GM19240 (cell line): ENCODE data around the gene U2AF1L4.

Experiments used
- DNase-seq: peaks from one replicate; pipeline ENCODE4 v3.0.0; 2011; ENCODE audit warnings: low spot score; ENCODE audit not compliant: insufficient read length

The U2AF1L4 gene

DNA sequence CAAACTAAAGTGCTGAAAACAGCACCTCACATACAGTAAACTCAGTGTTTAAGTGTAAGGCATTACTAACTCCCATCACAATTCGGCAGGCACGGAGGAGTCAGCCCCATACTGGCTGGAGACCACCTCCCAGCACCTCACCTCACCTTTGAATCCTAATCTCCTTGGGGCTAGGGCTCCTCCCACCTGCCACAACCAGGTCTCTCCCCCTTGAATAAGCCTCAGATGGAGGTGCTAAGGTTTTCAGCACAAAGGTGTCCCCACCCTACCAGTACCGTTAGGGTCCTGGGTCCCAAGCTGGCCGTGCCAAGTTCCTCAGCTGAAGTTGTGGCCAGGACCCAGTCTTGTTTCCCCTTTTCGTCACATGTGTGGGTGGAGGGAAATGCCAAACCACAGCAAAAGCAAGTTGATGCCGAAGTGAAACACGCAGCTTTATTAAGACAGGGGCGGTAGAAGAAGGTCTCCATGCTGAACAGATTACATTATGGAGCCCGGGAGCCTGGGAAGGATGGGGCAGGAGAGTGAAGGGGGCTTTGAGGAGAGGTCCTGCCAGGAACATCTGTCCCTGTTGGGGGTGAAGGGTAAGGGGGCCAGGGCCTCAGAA lies 3.0 kb downstream of the U2AF1L4 start, which contains the start of gene IGFLR1:
IGFLR1 (minus strand) TSS at position 332 of the 604 bp plus-strand sequence. CDS start 1,272 bp downstream, outside the sequence.
- DNase-seq, result no peak

DNA sequence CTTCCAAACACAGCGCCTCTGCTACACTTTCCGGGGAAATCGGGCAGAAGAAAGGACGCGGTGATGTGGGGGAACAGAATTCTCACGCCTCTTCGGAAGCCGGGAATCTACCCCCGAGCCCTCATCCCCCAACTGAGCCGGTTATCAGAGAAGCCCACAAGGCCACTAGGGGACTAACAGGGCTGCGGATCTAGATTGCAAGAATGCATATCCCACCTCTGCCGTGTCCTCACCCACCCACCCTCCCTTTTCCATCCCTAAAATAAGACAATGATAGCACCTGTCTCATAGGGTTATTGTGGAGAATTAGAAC lies 4.1 kb downstream of the U2AF1L4 start:
- no peak for DNase-seq

DNA sequence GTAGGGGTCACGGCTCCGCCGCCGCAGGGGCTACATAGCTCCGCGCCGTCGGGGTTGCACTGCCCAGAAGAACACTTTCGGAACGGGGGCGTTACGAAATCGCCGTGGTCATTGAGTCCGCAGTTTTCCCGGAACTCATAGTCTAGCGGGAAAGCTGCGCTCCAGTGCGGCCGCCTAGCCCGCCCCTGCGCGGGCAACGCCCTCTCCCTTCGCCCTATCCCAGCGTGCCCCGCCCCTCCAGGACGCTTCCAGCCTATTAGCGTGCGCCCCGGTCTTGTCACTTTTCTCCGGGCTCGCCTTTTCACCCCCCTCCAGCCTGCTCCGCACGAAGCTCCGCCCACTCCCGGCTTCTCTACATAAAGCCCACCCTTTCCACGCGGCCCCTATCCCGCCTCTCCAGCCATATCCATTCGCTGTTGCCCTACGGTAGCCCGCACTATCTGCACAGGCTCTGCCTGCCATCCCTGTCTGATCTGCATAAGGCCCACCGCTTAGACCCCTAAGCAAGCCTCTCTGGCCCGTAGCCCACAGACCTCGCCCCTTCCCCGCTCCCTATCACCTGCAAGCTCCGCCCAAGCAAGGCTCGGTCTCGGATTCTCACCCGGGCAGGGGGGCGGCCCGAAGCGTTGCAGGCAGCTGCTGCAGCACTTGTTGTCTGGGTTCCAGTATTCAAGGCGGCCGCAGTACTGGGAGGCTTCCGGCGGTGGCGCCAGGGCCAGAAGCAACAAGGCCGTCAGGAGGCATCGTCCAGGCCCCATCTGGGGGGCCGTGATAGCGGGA lies 4.6 kb downstream of the U2AF1L4 start:
- DNase-seq, result peak; percentile 99

DNA sequence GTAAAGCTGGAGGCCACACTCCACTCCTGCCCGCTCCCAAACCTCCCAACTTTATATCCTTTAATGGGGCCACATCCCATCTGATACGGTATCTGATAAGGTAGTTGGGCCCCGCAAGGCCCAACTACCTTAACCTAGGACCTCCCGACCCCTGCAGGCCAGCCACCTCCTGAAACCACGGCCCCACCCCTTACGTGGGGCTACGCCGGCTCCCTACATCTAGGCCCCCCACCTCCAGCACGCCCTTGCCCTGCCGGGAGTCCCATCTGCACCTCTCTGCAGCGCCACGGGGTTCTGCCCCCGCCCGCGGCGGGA lies 5.2 kb downstream of the U2AF1L4 start:
- peak; percentile 69 for DNase-seq

DNA sequence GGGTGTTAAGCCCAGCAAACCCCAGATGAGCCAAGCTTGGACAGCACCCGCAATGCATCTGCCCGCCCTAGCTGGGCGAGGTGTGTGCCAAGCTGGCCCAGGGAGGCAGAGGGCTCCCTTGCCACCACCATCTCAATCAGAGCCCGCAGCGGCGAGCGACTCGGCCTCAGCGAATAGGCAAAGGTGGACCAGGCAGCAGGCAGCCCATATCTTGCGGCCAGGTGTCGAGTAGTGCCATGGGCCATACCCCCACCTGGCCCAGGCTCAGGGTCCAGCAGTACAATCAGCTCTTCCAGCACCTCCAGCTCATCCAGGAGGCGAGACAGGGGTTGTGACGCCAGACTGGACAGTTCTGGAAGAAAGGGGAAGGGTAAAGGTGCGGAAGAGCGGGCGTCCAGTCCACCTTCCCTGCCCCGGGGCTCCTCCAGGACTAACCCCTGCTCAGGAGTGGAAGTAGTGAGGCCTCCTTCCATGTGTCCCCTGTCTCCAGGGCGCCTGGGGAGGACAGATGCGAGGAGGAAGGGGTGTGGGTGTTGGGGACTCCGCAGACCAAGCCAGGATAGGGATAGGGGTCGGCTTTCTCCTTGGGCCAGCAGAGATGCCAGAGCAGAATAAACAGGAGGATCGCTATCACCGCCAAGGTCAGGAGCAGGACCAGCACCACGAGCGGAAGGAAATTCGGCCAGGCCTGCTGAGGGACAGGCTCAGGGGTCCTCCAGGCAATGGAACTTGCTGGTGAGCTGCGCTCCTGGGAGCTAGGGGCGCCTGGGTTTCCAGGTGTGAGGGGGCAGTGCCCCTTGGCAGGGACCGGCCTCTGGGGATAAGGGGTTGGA lies 5.7 kb downstream of the U2AF1L4 start:
- no peak for DNase-seq

DNA sequence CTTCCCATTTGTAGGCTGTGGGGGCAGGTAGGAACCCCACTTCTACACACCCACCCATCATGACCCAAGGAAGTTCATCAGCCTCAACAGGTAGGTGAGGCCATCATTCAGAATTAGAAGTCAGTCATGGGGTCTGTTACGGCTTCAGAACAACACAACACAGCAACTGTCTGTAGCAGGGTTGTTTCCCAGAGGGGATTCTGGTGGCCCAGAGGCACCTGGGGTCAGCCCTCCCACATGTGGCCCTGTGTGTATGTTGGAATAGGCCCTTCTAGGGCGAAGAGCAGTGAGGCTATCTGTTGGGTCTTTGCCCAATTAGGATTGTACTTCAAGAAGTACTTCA lies 6.4 kb downstream of the U2AF1L4 start:
- no peak for DNase-seq

DNA sequence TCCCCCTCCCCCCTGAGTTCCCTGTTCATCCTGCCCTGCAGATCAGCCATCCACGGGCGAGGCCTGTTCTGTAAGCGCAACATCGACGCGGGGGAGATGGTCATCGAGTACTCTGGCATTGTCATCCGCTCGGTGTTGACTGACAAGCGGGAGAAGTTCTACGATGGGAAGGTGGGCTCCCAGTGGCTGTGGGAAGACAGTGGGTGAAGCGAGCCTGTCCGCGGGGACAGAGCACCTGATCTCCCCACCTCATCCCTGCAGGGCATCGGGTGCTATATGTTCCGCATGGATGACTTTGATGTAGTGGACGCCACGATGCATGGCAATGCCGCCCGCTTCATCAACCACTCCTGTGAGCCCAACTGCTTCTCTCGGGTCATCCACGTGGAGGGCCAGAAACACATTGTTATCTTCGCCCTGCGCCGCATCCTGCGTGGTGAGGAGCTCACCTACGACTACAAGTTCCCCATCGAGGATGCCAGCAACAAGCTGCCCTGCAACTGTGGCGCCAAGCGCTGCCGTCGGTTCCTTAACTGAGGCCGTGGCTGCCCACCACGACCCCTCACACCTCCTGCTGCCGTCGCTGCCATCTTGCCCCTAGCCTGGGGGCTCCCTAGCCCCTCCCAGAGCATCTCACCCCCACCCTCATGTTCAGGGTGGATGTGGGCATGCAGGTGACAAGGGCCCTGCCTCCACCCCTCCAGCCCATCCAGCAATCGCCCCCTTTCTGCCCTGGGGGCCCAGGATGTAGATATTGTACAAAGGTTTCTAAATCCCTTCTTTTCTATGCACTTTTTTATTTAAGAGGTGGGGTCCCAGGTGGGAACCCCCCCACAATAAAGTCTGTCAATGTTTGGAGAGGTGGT lies 7.0 kb downstream of the U2AF1L4 start:
- no peak for DNase-seq

DNA sequence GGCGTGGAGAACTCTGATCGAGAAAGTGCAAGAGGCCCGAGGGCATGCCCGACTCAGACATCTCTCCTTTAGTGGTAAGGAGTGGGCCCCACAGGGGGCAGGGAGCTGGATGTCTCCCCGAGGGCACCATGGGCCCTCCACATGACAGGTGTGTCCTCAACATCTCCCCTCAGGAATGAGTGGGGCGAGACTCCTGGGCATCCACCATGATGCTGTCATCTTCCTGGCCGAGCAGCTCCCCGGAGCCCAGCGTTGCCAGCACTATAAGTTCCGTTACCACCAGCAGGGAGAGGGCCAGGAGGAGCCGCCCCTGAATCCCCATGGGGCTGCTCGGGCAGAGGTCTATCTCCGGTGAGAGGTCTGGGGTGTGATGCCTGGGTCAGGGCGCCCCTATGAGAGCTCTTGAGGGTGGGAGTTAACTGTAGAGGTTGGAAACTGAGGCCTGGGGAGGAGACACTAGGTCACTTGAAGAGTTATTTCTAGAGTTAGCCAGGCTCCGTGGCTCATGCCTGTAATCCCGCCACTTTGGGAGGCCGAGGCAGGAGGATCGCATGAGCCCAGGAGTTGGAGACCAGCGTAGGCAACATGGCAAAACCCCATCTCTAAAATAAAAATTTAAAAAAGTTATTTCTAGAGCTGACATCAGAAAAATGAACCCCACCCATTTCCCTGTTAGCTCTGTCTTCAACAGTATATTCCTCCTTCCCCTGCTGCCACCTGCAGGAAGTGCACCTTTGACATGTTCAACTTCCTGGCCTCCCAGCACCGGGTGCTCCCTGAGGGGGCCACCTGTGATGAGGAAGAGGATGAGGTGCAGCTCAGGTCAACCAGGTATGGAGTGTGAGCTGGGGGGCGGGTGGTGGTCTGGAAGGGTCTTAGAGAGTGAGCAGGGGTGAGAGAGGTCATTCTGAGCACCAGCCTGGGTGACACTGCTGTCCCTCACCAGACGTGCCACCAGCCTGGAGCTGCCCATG lies 8.0 kb downstream of the U2AF1L4 start:
- no peak for DNase-seq

DNA sequence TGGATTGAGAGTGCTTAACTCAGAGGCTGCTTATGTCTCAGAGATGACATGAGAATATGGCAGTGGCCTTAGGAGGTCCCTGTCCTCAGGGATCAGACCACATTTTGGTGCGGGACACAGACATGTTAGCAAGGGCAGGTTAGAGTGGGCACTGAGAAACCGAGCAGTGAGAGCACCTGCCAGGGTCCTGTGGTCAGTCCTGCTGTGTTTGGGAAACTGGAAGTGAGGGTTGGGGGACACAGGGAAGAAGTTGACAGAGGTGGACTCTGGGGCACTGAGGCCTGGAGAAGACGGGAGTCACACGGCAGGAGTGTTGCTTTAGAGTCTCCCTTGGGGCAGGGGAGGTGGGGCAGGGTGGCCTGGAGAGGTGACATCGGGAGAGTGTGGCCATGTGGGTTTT lies 10.3 kb downstream of the U2AF1L4 start:
- no peak for DNase-seq

DNA sequence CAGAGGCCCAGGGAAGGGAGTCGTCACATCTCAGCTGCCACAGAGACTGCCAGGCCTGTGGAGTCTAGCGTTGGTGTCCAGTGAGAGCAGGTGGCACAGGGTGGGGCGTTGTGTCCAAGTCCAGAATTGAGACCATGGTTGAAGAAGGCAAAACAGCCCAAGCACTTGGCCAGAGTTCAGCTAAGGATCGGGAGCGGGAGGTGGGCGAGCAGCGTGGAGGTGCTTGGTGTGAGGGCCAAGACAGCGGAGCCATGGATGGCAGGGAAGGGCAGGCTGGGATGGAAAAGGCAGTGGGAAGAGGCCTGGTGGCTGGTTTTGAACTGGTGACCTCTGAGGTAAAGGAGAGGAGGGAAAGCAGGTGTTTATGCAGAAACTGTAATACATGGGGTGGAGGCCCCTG lies 10.9 kb downstream of the U2AF1L4 start:
- DNase-seq, result no peak

DNA sequence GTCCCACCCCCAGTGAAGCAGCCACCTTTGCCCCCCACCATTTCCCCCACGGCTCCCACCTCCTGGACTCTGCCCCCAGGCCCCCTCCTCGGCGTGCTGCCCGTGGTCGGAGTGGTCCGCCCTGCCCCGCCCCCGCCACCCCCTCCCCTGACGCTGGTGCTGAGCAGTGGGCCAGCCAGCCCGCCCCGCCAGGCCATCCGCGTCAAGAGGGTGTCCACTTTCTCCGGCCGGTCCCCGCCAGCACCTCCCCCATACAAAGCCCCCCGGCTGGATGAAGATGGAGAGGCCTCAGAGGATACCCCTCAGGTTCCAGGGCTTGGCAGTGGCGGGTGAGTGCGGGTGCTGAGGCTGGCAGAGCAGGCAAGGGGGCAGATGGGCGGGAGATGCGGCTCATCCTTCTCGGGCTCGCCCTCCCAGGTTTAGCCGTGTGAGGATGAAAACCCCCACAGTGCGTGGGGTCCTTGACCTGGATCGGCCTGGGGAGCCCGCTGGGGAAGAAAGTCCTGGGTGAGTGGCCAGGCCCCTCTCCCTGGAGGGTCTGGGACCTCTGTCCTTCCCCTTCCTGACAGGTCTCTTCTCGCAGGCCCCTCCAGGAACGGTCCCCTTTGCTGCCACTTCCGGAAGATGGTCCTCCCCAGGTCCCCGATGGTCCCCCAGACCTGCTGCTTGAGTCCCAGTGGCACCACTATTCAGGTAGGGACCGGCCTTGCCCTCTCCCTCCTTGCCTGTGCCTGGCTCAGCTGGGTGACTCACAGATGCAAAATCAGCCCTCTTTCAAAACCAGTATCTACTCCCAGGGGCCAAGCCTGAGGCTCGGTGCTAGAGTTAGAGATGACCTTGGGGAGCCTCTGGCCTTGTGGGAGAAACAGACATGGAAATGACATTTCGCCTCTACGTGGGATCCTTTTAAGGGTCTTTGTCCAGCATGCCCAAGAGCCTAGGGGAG lies 11.8 kb downstream of the U2AF1L4 start:
- DNase-seq, result no peak

DNA sequence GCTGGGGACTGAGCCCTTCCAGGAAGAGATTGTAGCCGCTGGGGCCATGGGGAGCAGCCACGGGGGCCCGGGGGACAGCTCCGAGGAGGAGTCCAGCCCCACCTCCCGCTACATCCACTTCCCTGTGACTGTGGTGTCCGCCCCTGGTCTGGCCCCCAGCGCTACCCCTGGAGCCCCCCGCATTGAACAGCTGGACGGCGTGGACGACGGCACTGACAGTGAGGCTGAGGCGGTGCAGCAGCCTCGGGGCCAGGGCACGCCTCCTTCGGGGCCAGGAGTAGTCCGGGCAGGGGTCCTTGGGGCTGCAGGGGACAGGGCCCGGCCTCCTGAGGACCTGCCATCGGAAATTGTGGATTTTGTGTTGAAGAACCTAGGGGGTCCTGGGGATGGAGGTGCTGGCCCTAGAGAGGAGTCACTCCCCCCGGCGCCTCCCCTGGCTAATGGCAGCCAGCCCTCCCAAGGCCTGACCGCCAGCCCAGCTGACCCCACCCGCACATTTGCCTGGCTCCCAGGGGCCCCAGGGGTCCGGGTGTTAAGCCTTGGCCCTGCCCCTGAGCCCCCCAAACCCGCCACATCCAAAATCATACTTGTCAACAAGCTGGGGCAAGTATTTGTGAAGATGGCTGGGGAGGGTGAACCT lies 12.6 kb downstream of the U2AF1L4 start:
- no peak for DNase-seq

DNA sequence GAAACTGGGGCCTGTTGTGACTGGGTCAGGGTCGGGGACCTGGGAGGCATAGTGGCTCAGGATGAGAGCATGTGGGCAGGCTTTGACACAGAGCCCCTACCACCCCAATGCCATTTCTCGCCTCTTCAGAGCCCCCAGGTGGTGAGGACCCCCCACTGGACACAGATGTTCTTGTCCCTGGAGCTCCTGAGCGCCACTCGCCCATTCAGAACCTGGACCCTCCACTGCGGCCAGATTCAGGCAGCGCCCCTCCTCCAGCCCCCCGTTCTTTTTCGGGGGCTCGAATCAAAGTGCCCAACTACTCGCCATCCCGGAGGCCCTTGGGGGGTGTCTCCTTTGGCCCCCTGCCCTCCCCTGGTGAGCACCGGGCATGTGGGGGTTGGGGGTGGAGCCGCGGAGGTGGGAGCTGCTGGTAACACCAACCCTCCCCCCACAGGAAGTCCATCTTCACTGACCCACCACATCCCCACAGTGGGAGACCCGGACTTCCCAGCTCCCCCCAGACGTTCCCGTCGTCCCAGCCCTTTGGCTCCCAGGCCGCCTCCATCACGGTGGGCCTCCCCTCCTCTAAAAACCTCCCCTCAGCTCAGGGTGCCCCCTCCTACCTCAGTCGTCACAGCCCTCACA lies 13.3 kb downstream of the U2AF1L4 start:
- DNase-seq, result no peak

DNA sequence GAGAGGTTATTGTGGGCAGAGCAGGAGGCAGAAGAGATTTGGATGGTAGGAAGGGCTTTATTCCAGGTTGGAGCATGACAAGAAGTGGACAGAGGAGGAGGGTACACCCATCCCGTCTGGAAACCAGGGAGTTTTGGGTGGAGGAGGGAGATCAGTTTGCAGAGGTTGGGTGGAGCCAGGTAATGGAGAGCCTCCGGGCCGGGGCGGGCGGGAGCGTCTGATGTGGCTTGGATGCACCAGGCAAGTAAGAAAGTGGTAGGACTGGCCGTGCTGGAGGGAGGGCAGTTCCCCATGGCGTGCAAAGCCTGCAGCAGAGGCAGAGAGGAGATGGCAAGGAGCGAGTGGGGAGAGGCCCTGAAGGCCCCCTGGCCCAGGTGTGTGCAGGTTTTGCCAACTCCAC lies 13.9 kb downstream of the U2AF1L4 start:
- DNase-seq, result no peak

DNA sequence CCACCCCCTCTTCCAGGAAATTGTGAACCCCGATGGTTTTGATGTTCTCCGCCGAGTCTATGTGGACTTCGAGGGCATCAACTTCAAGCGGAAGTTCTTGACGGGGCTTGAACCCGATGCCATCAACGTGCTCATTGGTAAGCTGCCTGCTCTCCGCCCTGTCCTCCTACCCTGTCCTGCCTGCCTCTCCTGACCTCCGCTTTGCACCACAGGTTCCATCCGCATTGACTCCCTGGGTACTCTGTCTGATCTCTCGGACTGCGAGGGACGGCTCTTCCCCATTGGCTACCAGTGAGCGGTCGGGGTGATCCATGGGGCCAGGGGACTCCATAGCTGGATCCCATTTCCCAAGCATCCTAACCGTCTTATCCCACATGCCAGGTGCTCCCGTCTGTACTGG lies 14.9 kb downstream of the U2AF1L4 start:
- DNase-seq, result no peak

DNA sequence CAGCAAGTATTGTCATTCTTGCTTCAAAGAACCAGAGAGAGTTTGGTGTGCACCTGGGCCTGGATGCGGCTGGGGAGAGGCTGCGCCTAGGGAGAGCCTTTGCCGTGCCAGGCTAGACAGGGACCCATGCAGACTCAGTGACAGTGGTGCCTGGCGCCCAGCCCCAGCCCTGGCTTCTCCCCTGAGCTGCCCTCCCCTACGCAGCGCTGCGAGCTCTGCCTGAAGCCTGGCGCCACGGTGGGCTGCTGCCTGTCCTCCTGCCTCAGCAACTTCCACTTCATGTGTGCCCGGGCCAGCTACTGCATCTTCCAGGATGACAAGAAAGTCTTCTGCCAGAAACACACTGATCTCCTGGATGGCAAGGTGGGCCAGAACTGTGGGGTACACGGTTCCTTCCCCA lies 15.5 kb downstream of the U2AF1L4 start:
- DNase-seq, result no peak

DNA sequence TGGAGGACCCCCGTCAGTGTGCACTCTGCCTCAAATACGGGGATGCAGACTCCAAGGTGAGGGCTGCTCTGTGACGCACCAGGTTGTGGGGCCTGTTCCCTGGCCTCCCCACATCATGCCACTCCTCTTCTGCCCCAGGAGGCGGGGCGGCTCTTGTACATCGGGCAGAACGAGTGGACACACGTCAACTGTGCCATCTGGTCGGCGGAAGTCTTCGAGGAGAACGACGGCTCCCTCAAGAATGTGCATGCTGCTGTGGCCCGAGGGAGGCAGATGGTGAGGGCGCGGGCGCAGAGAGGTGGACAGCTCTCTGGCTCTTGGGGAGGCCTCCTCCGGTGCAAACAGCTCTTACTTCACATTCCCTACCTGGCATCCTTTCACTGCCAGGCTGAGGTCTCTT lies 16.2 kb downstream of the U2AF1L4 start:
- no peak for DNase-seq

DNA sequence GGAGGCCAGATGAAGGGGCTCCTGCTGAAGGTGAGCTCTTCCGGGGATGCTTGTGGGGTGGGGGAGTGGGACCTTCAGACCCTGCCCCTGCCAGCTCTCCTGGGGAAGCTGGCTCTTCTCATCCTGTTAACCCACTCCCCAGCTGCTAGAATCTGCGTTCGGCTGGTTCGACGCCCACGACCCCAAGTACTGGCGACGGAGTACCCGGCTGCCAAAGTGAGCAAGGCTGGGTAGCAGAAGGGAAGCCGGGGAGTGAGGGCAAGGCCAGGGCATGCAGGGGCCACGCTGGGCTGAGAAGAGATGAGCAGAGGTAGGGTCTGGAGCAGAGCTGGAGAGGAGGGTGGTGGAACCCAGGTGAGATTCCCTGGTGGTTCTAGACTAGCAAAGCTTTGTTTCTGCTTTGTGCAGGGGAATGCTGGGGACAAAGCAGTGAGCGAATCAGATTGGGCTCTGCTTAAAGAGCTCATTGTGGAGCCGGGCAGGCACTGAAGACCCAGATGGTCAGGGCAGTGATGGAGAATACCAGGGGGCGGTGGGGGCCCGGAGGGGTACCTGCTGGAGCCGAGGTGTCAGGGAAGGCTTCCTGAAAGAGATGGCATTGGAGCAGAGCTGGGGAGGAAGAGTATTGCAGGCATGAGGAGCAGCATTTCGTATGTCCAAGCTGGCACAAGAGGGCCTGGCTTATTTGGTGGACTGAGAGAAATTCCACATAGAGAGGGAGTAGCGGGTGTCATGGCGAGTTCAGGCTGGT lies 17.1 kb downstream of the U2AF1L4 start:
- no peak for DNase-seq
